Thyroid gland (tissue), 4 donors: Measurements from ENCODE around the gene KCNQ1. TPM values are rescaled to one million over a fixed set of nuclear protein-coding genes. Genes with fewer than 3 reads are reported as not detected.

Experiments
- DNase-seq, 2 donors: peaks; one replicate each; pipeline ENCODE4 v3.0.0-alpha.2; 2019
- H3K27ac ChIP-seq, 3 donors: fragments of 200-600 bp; sonication (generic); 1 replicate in 2 of 3; 2 replicates in 1 of 3; pipeline ENCODE4 v1.5.1; 2016 to 2019; ENCODE audit warnings: mild to moderate bottlenecking in 1 of 3, moderate library complexity in 1 of 3
- H3K27me3 ChIP-seq: fragments of 200-600 bp; sonication (generic); one replicate; pipeline ENCODE4 v1.5.1; 2019
- H3K36me3 ChIP-seq, 2 donors: fragments of 200-600 bp; sonication (generic); one replicate each; pipeline ENCODE4 v1.5.1; 2016 to 2019
- H3K4me1 ChIP-seq, 2 donors: fragments of 200-600 bp; sonication (generic); one replicate each; pipeline ENCODE4 v1.5.1; 2017 to 2019
- H3K4me3 ChIP-seq, 3 donors: fragments of 200-600 bp; sonication (generic); replicated peaks in 1 of 3; 1 replicate in 2 of 3; 2 replicates in 1 of 3; pipeline ENCODE4 v1.5.1; 2016; ENCODE audit warnings: mild to moderate bottlenecking in 1 of 3
- H3K9me3 ChIP-seq: fragments of 200-600 bp; sonication (generic); one replicate; pipeline ENCODE4 v1.5.1; 2017
- POLR2A ChIP-seq, 2 donors: fragments of 450-650 bp; IDR thresholded peaks; one replicate each; pipeline ENCODE4 v1.6.1; 2017; ENCODE audit warnings: antibody characterized with exemption in 2 of 2, mild to moderate bottlenecking in 2 of 2, moderate library complexity in 1 of 2
- WGBS, 2 donors: methylation state at CpG; one replicate each; pipeline ENCODE4 v1.1.5; 2017; 5-methylcytosine and 5-hydroxymethylcytosine counted together
- intact Hi-C: fragments of 100-400 bp; cut with DNase I; formaldehyde crosslinking; loops from one replicate; pipeline ENCODE4 v1.15.1; 2023
- total RNA-seq, 4 donors: library from RNA; depleted of rRNA; stranded (reverse); fragments of >200 nt; gene quantifications; one replicate each; pipeline ENCODE4 v1.2.3, GENCODE V29; 2016
- TF ChIP-seq, protein P1 (sequence below), 6 experiments: fragments of 200-600 bp in 3 of 6; fragments of 450-650 bp in 3 of 6; sonication (generic) in 3 of 6; IDR thresholded peaks; one replicate each; pipeline ENCODE4 v1.5.1; 2016 to 2019; ENCODE audit warnings: antibody characterized with exemption in 6 of 6, mild to moderate bottlenecking in 2 of 6, inconsistent platforms in 1 of 6, moderate library complexity in 1 of 6

KCNQ1 gene
- total RNA-seq, 4 donors from 2014 or later = 51.3 to 103 (median 97.8) TPM

DNA sequence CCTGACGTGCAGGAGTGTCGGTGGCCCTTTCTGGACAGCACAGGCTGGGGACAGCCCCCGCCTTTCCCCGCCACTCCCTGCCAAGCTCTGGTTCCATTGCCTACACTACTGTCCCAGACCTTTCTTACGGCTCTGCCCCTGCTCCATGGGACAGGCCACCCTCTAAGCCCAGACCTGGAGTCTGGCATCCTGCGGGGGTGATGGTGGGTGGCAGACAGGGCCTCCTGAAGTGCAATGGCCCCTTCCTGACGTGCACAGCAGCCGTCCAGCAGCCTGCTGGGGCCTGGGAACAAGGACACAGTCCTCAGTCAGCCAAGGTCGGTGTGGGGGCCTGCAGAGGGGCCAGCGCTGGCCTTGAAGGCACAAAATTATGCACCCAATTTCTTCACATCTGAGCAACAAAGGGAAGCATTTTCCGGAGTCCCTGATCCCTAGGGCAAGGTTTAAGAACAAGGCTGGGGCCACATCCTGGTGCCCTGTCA, 334.7 kb downstream of the KCNQ1 start:
- DNase-seq = peak in 1 of 2 donors; percentile 1
- Histone ChIP-seq H3K4me3 (no peak overlapping the region), H3K9me3 (no peaks in the 10 kb centered on the region), H3K4me1 (peaks cover 34 to 46% of the 10 kb centered on the region in 2 donors), H3K36me3 (no peaks in the 10 kb centered on the region), H3K27me3 (no peaks in the 10 kb centered on the region), H3K27ac (peak overlapping the region; percentile 11 to 93 (median 92))
- intact Hi-C loops = no loop called here
- TF ChIP-seq, protein P1, sequence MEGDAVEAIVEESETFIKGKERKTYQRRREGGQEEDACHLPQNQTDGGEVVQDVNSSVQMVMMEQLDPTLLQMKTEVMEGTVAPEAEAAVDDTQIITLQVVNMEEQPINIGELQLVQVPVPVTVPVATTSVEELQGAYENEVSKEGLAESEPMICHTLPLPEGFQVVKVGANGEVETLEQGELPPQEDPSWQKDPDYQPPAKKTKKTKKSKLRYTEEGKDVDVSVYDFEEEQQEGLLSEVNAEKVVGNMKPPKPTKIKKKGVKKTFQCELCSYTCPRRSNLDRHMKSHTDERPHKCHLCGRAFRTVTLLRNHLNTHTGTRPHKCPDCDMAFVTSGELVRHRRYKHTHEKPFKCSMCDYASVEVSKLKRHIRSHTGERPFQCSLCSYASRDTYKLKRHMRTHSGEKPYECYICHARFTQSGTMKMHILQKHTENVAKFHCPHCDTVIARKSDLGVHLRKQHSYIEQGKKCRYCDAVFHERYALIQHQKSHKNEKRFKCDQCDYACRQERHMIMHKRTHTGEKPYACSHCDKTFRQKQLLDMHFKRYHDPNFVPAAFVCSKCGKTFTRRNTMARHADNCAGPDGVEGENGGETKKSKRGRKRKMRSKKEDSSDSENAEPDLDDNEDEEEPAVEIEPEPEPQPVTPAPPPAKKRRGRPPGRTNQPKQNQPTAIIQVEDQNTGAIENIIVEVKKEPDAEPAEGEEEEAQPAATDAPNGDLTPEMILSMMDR (IDR thresholded peaks at IDR 0.05) = no peak
- TF ChIP-seq POLR2A (IDR thresholded peaks at IDR 0.05) = no peak
- WGBS, 2 donors = 84 to 86% methylated on average over 4 to 11 of the region's 11 CpGs

GRCh38 chr11:2779981-2780849, 335.4 kb downstream of the KCNQ1 start:
- intact Hi-C loops = no loop called here
- no peaks in the 10 kb centered on the region for H3K27me3 ChIP-seq
- 85 to 86% methylated on average over 5 to 14 of the region's 23 CpGs for WGBS, 2 donors
- peak overlapping the region in 2 of 3 donors; percentile 46 to 93 for H3K27ac ChIP-seq
- H3K36me3 ChIP-seq = no peaks in the 10 kb centered on the region
- peak; percentile 2 to 7 for DNase-seq
- no peak overlapping the region for H3K4me3 ChIP-seq
- peaks cover 34 to 46% of the 10 kb centered on the region in 2 donors for H3K4me1 ChIP-seq
- TF ChIP-seq POLR2A (IDR thresholded peaks at IDR 0.05) = no peak
- TF ChIP-seq, protein P1 (IDR thresholded peaks at IDR 0.05) = no peak
- no peaks in the 10 kb centered on the region for H3K9me3 ChIP-seq

DNA sequence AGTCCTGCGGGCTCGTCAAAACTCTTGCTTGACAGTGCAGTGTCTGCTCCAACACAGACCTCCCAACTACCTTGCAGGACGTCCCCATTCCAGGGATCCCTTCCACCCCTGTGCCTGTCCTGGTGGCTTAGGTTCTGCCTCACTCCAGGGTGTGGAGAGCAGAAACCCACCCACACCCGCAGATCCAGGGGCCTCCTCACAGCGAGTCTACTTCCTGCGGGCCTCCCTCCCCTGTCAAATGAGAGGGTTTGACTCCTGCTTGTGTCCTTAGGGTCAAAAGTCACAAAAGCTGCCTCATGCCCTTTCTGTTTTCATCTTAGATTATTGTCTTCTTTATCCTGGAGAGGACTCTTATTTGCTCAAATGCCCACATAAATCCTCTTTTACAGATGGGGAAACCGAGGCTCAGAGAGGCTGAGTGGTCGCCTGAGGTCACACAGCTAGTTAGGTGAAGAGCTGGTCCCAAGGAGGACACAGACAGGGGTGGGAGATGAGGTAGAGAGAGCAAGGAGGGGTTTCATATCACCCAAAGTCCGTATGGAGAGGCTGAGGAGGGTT, 336.1 kb downstream of the KCNQ1 start:
- no peaks in the 10 kb centered on the region for H3K9me3 ChIP-seq
- TF ChIP-seq, protein P1 (IDR thresholded peaks at IDR 0.05) = no peak
- no peak for TF ChIP-seq POLR2A (IDR thresholded peaks at IDR 0.05)
- peak overlapping the region; percentile 33 to 93 (median 46) for H3K27ac ChIP-seq
- H3K36me3 ChIP-seq = no peaks in the 10 kb centered on the region
- H3K27me3 ChIP-seq = no peaks in the 10 kb centered on the region
- no peak overlapping the region for H3K4me3 ChIP-seq
- peaks cover 34 to 46% of the 10 kb centered on the region in 2 donors for H3K4me1 ChIP-seq
- no peak for DNase-seq
- intact Hi-C loops = no loop called here
- WGBS, 2 donors = 72 to 75% methylated on average over 7 to 9 of the region's 9 CpGs

GRCh38 chr11:2781408-2782274, 336.8 kb downstream of the KCNQ1 start:
- TF ChIP-seq, protein P1 (IDR thresholded peaks at IDR 0.05) = no peak
- no peak for TF ChIP-seq POLR2A (IDR thresholded peaks at IDR 0.05)
- intact Hi-C loops = no loop called here
- Histone ChIP-seq H3K27ac (peak overlapping the region; percentile 33 to 62 (median 46)), H3K27me3 (no peaks in the 10 kb centered on the region), H3K9me3 (no peaks in the 10 kb centered on the region), H3K4me3 (no peak overlapping the region), H3K4me1 (peaks cover 34 to 46% of the 10 kb centered on the region in 2 donors), H3K36me3 (no peaks in the 10 kb centered on the region)
- WGBS, 2 donors = 67 to 74% methylated on average over 18 to 19 of the region's 19 CpGs
- DNase-seq = peak; percentile 25 to 28
